GM23338 (cell line): ENCODE data around the gene SRCAP.

Source experiments
- CREB1 ChIP-seq: fragments of 250-450 bp; sonication (Bioruptor Pico); IDR thresholded peaks from 2 replicates; pipeline ENCODE4 v1.5.0; 2020; ENCODE audit warnings: low read depth, mild to moderate bottlenecking, moderate library complexity
- EZH2 ChIP-seq: fragments of 200-600 bp; sonication (generic); IDR thresholded peaks from one replicate; pipeline ENCODE4 v1.8.0; 2017; ENCODE audit warnings: antibody characterized with exemption, mild to moderate bottlenecking, low read depth; ENCODE audit not compliant: unreplicated experiment
- EZH2phosphoT487 ChIP-seq: fragments of 200-600 bp; sonication (generic); IDR thresholded peaks from one replicate; pipeline ENCODE4 v1.8.1; 2018; ENCODE audit warnings: antibody characterized with exemption; ENCODE audit not compliant: unreplicated experiment
- JUNB ChIP-seq: IDR thresholded peaks from one replicate; pipeline ENCODE4 v1.6.1; 2016; ENCODE audit warnings: antibody characterized with exemption; ENCODE audit not compliant: unreplicated experiment
- POLR2AphosphoS5 ChIP-seq: IDR thresholded peaks from 2 replicates; pipeline ENCODE4 v1.6.1; 2016; ENCODE audit warnings: antibody characterized with exemption, low read depth
- ZNF331 ChIP-seq: fragments of 250-450 bp; sonication (Bioruptor Pico); IDR thresholded peaks from 2 replicates; pipeline ENCODE4 v1.5.0; 2020; ENCODE audit warnings: low read depth, mild to moderate bottlenecking, moderate library complexity
- TF ChIP-seq, protein P1 (sequence below), 2 experiments: fragments of 200-600 bp in 1 of 2; sonication (generic) in 1 of 2; conservative IDR thresholded peaks; 2 replicates each; pipeline versions ENCODE4 v1.5.1 to v1.6.1; 2016 to 2017; ENCODE audit warnings: antibody characterized with exemption in 2 of 2, low read depth in 2 of 2, mild to moderate bottlenecking in 2 of 2, moderate library complexity in 1 of 2
- TF ChIP-seq, protein P2 (sequence below): fragments of 250-450 bp; sonication (Bioruptor Pico); IDR thresholded peaks from 2 replicates; pipeline ENCODE4 v1.5.0; 2020; ENCODE audit warnings: mild to moderate bottlenecking, moderate library complexity
- TF ChIP-seq, protein P3 (sequence below): IDR thresholded peaks from one replicate; pipeline ENCODE4 v1.6.1; 2018; ENCODE audit warnings: antibody characterized with exemption; ENCODE audit not compliant: unreplicated experiment
- TF ChIP-seq, protein P4 (sequence below): IDR thresholded peaks from 2 replicates; pipeline ENCODE4 v1.6.1; 2016; ENCODE audit warnings: antibody characterized with exemption

DNA sequence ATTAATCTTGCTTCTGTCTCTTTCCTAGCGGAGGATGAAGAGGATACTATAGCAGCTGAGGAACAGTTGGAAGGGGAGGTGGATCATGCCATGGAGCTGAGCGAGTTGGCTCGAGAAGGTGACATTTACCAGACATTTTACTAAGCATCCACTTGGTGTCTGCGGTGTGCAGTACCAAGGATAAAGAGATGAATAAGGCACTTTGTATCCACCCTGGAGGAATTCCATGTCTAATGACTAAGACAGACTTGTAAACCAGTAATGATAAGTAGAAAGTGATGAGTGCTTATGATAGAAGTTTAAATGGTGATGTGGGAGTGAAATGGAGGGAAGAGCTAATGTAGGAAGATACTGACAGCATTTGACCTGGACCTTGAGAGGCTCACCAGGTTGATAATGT is 12.0 kb downstream of the SRCAP start:
- TF ChIP-seq EZH2 (no peak), CREB1 (CRISPR knock-in tag) (no peak), EZH2phosphoT487 (no peak), JUNB (no peak), POLR2AphosphoS5 (no peak), ZNF331 (CRISPR knock-in tag) (no peak)
- TF ChIP-seq, protein P1, sequence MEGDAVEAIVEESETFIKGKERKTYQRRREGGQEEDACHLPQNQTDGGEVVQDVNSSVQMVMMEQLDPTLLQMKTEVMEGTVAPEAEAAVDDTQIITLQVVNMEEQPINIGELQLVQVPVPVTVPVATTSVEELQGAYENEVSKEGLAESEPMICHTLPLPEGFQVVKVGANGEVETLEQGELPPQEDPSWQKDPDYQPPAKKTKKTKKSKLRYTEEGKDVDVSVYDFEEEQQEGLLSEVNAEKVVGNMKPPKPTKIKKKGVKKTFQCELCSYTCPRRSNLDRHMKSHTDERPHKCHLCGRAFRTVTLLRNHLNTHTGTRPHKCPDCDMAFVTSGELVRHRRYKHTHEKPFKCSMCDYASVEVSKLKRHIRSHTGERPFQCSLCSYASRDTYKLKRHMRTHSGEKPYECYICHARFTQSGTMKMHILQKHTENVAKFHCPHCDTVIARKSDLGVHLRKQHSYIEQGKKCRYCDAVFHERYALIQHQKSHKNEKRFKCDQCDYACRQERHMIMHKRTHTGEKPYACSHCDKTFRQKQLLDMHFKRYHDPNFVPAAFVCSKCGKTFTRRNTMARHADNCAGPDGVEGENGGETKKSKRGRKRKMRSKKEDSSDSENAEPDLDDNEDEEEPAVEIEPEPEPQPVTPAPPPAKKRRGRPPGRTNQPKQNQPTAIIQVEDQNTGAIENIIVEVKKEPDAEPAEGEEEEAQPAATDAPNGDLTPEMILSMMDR (conservative IDR thresholded peaks at IDR 0.05; ENCODE audit: low read depth in 2 of 2), result no peak
- TF ChIP-seq, protein P2, sequence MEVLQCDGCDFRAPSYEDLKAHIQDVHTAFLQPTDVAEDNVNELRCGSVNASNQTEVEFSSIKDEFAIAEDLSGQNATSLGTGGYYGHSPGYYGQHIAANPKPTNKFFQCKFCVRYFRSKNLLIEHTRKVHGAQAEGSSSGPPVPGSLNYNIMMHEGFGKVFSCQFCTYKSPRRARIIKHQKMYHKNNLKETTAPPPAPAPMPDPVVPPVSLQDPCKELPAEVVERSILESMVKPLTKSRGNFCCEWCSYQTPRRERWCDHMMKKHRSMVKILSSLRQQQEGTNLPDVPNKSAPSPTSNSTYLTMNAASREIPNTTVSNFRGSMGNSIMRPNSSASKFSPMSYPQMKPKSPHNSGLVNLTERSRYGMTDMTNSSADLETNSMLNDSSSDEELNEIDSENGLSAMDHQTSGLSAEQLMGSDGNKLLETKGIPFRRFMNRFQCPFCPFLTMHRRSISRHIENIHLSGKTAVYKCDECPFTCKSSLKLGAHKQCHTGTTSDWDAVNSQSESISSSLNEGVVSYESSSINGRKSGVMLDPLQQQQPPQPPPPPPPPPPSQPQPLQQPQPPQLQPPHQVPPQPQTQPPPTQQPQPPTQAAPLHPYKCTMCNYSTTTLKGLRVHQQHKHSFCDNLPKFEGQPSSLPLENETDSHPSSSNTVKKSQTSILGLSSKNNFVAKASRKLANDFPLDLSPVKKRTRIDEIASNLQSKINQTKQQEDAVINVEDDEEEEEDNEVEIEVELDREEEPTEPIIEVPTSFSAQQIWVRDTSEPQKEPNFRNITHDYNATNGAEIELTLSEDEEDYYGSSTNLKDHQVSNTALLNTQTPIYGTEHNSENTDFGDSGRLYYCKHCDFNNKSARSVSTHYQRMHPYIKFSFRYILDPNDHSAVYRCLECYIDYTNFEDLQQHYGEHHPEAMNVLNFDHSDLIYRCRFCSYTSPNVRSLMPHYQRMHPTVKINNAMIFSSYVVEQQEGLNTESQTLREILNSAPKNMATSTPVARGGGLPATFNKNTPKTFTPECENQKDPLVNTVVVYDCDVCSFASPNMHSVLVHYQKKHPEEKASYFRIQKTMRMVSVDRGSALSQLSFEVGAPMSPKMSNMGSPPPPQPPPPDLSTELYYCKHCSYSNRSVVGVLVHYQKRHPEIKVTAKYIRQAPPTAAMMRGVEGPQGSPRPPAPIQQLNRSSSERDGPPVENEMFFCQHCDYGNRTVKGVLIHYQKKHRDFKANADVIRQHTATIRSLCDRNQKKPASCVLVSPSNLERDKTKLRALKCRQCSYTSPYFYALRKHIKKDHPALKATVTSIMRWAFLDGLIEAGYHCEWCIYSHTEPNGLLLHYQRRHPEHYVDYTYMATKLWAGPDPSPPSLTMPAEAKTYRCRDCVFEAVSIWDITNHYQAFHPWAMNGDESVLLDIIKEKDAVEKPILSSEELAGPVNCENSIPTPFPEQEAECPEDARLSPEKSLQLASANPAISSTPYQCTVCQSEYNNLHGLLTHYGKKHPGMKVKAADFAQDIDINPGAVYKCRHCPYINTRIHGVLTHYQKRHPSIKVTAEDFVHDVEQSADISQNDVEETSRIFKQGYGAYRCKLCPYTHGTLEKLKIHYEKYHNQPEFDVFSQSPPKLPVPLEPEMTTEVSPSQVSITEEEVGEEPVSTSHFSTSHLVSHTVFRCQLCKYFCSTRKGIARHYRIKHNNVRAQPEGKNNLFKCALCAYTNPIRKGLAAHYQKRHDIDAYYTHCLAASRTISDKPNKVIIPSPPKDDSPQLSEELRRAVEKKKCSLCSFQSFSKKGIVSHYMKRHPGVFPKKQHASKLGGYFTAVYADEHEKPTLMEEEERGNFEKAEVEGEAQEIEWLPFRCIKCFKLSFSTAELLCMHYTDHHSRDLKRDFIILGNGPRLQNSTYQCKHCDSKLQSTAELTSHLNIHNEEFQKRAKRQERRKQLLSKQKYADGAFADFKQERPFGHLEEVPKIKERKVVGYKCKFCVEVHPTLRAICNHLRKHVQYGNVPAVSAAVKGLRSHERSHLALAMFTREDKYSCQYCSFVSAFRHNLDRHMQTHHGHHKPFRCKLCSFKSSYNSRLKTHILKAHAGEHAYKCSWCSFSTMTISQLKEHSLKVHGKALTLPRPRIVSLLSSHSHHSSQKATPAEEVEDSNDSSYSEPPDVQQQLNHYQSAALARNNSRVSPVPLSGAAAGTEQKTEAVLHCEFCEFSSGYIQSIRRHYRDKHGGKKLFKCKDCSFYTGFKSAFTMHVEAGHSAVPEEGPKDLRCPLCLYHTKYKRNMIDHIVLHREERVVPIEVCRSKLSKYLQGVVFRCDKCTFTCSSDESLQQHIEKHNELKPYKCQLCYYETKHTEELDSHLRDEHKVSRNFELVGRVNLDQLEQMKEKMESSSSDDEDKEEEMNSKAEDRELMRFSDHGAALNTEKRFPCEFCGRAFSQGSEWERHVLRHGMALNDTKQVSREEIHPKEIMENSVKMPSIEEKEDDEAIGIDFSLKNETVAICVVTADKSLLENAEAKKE (CRISPR knock-in tag), result no peak
- TF ChIP-seq, protein P3, sequence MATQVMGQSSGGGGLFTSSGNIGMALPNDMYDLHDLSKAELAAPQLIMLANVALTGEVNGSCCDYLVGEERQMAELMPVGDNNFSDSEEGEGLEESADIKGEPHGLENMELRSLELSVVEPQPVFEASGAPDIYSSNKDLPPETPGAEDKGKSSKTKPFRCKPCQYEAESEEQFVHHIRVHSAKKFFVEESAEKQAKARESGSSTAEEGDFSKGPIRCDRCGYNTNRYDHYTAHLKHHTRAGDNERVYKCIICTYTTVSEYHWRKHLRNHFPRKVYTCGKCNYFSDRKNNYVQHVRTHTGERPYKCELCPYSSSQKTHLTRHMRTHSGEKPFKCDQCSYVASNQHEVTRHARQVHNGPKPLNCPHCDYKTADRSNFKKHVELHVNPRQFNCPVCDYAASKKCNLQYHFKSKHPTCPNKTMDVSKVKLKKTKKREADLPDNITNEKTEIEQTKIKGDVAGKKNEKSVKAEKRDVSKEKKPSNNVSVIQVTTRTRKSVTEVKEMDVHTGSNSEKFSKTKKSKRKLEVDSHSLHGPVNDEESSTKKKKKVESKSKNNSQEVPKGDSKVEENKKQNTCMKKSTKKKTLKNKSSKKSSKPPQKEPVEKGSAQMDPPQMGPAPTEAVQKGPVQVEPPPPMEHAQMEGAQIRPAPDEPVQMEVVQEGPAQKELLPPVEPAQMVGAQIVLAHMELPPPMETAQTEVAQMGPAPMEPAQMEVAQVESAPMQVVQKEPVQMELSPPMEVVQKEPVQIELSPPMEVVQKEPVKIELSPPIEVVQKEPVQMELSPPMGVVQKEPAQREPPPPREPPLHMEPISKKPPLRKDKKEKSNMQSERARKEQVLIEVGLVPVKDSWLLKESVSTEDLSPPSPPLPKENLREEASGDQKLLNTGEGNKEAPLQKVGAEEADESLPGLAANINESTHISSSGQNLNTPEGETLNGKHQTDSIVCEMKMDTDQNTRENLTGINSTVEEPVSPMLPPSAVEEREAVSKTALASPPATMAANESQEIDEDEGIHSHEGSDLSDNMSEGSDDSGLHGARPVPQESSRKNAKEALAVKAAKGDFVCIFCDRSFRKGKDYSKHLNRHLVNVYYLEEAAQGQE, result no peak
- TF ChIP-seq, protein P4, sequence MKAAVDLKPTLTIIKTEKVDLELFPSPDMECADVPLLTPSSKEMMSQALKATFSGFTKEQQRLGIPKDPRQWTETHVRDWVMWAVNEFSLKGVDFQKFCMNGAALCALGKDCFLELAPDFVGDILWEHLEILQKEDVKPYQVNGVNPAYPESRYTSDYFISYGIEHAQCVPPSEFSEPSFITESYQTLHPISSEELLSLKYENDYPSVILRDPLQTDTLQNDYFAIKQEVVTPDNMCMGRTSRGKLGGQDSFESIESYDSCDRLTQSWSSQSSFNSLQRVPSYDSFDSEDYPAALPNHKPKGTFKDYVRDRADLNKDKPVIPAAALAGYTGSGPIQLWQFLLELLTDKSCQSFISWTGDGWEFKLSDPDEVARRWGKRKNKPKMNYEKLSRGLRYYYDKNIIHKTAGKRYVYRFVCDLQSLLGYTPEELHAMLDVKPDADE, result no peak
